Stimulated activated CD4-positive, alpha-beta T cell treated with anti-CD3 and anti-CD28 coated beads, Interleukin-4, amount 100 ng/mL, for 1 hour (primary cell): ENCODE results near the gene SLC9B2.
"Not testable (repeated sequence)": the region's sequence is repeated elsewhere in the genome, so short reads cannot be mapped to it uniquely, and the experiment has no call there.

ENCODE experiments used
- DNase-seq: peaks from one replicate; pipeline ENCODE4 v3.0.0-alpha.2; 2020

The SLC9B2 gene

GRCh38 chr4:103018391-103019307 is 57.9 kb downstream of the SLC9B2 start:
- DNase-seq: no peak

- DNase-seq: no peak
Observed at GRCh38 chr4:103012551-103012950, 64.0 kb downstream of the SLC9B2 start.

DNA sequence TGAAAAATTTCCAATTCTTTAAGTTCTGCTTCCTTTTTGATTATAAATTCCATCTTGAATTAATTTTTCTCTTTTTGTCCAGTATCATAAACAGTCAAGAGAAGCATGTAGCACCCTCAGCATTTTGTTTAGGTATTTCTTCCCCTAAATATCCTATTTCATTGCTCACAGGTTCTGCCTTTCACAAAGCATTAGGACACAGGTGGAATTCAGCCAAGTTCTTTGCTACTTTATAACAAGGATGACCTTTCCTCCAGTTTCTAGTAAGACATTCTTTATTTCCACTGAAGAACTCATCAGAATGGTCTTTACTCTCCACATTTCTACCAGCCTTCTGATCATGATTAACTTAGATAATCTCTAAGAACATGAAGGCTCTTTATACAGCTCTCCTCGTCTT is 64.5 kb downstream of the SLC9B2 start:
- no peak for DNase-seq

DNA sequence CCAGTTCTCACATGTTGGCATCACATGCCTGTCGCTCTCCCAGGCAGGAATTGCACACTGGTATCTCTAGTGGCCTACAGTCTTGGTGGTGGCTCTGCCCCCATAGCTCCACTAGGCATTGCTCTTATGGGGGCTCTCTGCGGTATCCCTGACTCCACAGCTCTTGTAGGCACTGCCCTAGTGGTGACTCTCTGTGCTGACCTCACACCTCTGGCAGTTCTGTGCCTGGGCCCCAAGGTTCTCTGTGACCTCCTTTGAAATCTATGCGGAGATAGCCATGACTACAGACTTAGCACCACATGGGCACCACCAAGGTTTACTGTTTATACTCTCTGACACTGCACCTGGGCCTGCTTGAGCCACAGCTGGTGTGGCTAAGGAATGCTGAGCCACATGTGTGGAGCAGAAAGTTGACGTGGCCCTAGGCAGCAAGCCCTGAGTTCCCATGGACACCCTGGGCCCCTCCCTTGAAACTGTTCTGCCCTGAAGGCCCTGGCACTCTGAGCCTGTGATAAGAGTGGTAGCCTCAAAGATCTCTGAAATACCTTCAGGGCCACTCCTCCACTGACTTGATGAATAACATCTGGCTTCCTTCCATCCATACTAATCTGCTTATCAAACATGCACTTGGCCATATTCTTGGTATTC is 65.1 kb downstream of the SLC9B2 start:
- no peak for DNase-seq

GRCh38 chr4:103010804-103011203 is 65.8 kb downstream of the SLC9B2 start:
- no peak for DNase-seq

- no peak for DNase-seq
Observed at GRCh38 chr4:103008875-103009729, 67.5 kb downstream of the SLC9B2 start.

GRCh38 chr4:103002551-103002950 is 74.0 kb downstream of the SLC9B2 start:
- no peak for DNase-seq

DNA sequence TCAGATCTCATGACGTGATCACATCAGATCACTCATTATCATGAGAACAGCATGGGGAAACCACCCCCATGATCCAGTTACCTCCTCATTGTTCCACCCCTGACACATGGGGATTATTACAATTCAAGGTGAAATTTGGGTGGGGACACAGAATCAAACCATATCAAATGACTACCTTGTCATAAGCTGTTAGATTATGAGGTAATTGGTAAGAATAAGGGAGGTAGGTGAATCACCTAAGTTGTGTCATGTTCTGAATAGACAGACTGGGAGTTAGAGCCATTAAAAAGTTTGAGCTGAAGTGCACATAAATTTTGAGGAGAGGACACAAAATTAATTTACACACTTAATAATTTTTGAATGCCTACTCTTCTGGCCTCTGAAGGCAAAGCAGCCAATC is 81.8 kb downstream of the SLC9B2 start:
- DNase-seq: no peak

DNA sequence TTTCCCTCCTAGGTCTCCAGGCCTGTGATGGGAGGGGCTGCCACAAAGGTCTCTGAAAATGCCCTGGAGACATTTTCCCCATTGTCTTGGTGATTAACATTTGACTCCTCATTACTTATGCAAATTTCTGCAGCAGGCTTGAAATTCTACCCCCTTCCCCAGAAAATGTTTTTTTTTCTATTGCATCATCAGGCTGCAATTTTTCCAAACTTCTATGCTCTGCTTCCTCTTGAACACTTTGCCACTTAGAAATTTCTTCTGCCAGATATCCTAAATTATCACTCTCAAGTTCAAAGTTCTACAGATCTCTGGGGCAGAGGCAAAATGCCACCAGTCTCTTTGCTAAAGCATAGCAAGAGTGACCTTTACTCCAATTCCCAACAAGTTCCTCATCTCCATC is 82.6 kb downstream of the SLC9B2 start:
- DNase-seq: not testable (repeated sequence)

GRCh38 chr4:102988429-102989020 is 88.0 kb downstream of the SLC9B2 start:
- no peak for DNase-seq

DNA sequence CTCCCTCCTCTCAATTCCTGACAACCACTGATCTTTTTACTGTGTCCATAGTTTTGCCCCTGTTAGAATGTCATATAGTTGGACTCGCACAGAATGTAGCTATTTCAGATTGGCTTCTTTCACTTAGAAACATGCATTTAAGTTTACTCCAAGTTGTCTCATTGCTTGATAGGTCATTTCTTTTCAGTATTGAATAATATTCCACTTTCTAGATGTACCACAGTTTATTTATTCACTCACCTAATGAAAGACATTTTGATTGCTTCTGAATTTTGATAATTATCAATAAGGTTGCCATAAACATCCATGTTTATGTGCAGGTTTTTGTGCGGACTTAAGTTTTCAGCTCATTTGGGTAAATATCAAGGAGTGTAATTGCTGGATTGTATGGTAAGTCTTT is 95.6 kb downstream of the SLC9B2 start:
- no peak for DNase-seq
